Stimulated activated CD8-positive, alpha-beta memory T cell treated with anti-CD3 and anti-CD28 coated beads, Interleukin-7, amount 100 ng/mL, for 24 hours (primary cell): ENCODE data around the gene FUS.
A peak's percentile ranks its signal among the peaks of the same experiment; 100 is the strongest.
"Not testable (repeated sequence)": the region's sequence is repeated elsewhere in the genome, so short reads cannot be mapped to it uniquely, and the experiment has no call there.

Experiments used
- DNase-seq: peaks from one replicate; pipeline ENCODE4 v3.0.0-alpha.2; 2020; ENCODE audit warnings: low read depth

FUS gene

DNA sequence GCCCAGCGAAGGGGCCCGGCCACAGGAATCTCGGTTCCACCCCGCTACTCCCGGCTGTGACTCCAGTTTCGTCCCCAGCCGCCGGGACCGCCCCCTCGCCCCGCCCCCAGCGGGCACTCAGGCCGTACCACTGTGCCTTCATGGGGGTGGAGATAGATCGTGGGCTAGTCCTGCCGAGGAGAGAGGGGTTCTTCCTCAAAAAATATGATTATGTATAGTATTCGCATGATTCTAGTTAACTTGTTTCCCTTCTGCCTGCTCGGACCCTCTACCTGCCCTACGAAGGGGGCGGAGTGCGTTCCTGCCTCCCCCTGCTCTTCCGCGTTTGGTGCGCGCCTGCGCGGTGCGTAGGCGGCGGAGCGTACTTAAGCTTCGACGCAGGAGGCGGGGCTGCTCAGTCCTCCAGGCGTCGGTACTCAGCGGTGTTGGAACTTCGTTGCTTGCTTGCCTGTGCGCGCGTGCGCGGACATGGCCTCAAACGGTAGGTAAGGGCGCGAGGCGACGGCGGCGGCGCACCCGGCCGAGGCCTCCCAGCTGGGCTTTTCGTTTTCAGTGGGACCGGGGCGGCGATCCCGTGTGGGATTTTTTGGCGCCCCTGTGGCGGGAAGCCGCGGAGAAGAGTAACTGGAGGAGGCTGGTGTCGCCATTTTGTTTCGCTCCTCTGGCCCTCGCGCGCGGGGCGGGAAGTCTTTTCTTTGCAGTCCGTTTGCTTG lies at the start of gene FUS:
TSS of gene FUS (plus strand) at position 393 of the 713 bp plus-strand sequence. CDS start at position 469, 76 bp downstream.
- peak; percentile 75 for DNase-seq

GRCh38 chr16:31130336-31130891 lies 49.5 kb upstream of the FUS start:
- DNase-seq = no peak

DNA sequence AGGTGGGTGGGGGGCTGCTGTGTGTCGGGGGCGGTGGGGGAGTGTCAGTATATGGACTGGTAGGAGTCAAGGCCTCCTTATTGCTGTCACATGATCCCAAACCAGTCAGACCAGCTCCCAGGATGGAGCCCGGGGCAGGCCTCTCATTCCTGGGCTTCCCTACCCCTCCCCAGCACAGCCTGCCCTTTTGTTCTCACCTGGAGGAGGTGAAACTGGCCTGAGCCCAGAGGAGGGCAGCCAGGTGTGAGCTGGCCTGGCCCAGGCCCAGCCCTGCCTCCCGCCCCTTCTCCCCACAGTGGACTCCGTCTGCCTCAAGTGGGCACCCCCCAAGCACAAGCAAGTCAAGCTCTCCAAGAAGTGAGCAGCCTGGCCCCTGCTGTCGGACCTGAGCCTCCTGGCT lies 49.0 kb upstream of the FUS start:
- no peak for DNase-seq

DNA sequence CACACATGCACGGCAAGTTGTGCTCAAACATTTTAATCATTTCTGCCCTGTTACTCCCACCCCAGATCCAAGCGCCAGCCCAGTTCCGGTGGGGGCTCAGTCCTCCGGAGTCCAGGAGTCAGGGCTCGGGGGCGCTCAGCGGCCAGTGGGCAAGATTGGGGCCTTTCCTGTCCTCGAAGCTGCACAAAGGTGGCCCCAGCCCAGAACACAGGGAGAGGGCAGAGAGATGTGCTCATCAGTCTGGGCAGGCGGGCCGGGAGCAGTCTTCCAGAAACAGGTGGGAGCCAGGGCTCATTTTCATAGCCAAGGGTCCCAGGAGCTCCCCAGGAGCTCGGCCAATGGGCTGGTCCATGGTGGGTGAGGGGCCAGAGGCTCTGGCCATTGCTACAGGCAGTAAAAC lies 48.5 kb upstream of the FUS start:
- no peak for DNase-seq

DNA sequence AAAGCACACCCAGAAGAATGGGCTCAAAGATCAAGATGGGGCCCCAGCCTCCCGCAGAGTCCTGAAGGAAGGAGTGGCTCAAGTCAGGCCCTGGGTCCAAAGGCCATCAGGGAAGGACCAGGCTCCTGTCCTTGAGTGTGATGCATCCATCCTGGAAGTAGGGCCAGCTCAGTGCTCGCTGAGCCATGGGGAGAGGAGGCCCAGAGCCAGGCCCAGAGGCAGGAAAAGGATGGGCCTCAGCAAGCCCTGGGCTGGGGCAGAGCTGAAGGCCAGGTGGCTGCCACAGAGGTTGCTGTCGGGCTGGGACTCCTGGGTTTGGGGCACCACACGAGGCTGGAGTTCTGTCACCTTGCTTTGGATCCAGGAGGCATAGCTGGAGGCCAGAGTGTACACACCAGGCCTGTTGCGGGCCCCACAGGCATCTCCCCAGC lies 48.1 kb upstream of the FUS start:
- no peak for DNase-seq

- no peak for DNase-seq
Observed at GRCh38 chr16:31132303-31132979, 47.5 kb upstream of the FUS start.

DNA sequence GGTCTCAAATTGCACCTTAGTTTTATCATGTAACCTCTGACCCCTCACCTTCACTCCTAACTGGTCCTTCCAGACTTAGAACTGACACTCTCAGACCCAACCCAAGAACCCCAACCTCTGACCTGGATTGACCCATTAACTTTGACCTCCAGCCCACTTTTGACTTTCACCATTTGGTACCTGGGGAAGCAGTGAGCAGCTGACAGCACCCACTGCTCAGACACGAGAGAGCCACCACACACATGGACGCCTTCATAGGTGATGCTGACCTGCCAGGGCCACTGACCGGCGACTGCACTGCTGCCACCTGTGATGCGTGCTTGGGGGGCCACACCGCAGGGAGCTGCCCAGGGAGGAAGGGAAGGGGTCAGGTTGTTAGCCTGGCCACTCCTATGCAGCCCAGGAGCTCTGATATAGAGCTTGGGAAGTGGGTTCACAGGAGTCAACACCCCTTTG lies 46.9 kb upstream of the FUS start:
- no peak for DNase-seq

GRCh38 chr16:31134091-31134571 lies 45.8 kb upstream of the FUS start:
- DNase-seq = no peak

DNA sequence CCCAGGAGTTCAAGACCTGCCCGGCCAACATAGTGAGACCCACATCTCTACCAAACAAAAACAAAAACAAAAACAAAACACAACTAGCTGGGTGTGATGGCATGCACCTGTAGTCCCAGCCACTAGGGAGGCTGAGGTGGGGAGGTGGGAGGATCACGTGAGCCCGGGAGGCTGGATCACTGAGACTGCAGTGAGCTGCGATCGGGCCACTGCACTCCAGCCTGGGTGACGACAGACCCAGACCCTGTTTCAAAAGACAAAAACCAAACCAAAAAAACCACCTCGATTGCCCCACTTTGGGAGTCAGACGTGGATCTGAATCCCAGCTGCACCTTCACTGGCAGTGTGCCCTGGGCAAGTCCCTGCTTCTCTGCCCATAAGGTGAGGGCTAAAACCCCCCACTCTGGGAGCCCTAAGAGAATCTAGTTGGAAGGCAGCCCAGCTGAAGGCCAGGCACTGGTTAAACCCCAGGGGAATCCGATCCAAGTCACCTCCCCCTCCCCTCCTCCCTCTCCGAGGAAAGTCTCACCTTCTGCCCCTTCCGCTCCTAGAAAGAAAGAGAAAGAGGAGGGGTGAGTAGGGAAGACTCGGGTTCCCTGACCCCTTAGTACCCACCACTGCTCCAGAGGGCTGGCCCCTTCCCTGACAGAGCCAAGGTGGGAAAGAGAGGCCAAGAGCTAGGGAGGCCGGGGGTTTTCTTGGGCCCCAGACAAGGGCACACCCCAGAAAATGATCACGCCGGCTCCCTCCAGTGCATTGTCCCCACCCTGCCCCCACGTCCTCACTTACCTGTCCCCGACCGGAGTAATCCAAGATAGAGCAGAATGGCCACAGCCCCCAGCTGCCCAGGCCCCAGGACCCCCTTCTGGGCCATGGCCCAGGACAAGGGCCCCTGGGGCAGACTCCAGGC lies 45.1 kb upstream of the FUS start:
- no peak for DNase-seq

DNA sequence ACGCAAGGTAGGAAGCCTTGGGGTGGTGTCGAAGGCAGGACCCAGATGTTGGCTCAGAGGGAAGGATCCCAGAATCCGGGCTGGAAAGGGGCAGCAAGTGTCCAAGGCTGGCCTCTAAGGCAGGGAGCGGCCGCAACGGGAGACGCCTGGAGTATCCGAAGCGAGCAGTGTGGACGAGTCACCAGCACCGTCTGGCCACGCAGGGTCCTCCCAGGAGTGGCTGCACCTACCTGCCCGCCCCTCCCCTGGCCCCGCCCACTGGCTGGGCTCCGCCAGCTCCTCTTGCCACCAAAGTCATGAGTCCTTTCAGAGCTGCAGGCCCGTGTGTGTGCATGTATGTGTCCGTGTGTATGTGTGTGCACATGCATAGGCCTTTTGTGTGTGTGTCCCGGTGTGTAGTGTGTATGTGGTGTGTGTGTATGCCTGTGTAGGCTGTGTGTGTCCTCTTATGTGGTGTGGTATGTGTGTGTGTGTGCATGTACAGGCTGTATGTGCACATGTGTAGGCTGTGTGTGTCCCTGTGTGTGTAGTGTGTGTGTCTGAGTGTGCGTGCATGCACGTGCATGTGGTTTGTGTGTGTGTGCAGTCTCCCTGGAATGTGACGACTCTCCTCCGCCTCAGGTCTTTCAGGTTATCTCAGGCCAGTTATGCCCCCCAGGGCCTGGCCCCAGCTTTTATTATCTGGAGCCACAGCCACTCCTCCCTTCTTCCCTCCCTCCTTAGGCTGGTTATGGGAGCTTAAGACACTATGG lies 44.2 kb upstream of the FUS start, which contains the start of gene PRSS8:
TSS of gene PRSS8 (minus strand) at position 193 of the 752 bp plus-strand sequence. CDS start 229 bp downstream, outside the sequence.
- DNase-seq = no peak

GRCh38 chr16:31136287-31136662 lies 43.7 kb upstream of the FUS start:
- no peak for DNase-seq

- not testable (repeated sequence) for DNase-seq
Observed at GRCh38 chr16:31136822-31137499, 43.0 kb upstream of the FUS start.

DNA sequence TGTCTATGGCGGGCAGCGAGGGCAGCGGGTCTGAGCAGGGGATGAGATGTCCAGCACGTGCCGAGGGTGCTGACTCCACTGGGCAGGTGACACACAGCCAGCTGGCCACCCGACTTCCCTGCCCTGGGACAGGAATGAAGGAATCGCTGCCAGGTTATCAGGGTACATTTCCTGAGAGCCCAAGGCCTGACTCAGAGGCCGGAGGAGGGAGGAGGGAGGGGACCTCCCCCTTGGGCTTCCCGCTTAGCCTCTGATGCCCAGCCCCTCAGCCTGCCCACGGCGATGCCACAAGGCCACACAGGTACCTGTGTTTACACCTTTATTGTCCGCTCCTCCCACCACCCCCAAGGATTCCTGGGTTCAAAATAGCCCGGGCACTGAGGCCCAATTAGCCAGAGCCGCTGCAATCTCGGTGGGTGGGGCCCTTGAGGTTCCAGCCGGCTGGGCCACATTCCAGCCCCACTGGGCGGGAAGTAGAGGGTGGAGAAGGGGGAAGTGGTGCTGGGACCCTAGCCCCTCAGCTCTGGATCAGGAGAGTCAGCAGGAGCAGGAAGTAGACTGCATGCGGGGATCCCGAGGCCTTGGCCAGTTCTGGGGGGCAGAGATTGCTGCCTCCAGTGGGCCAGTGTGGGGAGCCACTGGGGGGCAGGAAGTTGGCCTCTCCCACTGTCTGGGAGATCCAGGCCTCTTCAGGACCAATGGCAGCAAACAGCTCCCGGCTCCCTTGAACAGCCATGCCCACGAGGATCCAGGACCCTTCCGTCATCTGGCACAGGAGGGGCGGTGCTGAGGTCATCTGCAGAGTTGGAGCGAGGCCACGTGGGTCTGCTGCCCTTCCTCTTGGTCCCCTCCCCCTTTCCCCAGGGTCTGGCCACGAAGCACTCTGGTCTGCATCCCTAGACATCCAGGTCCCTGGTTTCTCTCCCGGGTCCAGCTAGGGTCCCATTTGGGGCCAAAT lies 41.0 kb upstream of the FUS start:
- no peak for DNase-seq

- not testable (repeated sequence) for DNase-seq
Observed at GRCh38 chr16:31141071-31141469, 38.9 kb upstream of the FUS start.

DNA sequence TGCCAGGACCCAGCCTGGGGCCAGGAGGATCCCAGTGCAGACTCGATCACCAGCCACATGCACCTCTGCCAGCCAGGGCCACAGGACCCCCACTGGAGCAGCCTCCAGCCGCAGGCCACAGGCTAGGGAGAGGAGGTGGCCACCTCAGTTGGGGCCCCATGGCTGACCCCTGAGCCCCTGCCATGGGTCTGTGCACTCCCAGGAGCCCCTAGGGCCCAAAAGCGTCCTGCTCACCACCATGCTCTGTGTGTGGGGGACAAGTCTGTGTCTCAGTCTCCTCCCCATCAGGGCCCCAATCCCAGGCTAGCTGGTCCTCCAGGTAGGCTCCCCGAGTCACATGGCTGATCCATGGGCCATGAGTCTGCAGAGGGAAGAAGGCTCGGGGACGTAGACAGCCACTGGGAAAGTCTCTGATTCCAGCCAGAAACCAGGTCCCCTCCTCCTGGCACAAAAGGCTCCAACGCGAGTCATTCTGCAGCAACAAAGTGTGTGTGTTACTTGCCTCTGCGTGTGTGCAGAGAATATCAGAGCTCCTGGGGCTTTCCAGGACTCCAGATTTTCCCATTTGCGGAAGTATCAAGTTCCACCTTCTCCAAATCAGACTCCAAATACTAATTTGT lies 38.3 kb upstream of the FUS start:
- DNase-seq = no peak

GRCh38 chr16:31142109-31143010 lies 37.6 kb upstream of the FUS start:
- DNase-seq = peak; percentile 98

GRCh38 chr16:31143011-31143693 lies 36.8 kb upstream of the FUS start:
- DNase-seq = no peak
